Colonic mucosa (tissue), 4 donors: ENCODE measurements around the gene C10orf90. TPM values are rescaled to one million over a fixed set of nuclear protein-coding genes. Genes with fewer than 3 reads are reported as not detected.

Experiments used
- DNase-seq: peaks from one replicate; pipeline ENCODE4 v3.0.0-alpha.2; 2020
- H3K27ac ChIP-seq: fragments of 200-600 bp; one replicate; pipeline ENCODE4 v1.8.0; 2021
- H3K27me3 ChIP-seq: fragments of 200-600 bp; one replicate; pipeline ENCODE4 v1.8.0; 2021
- H3K36me3 ChIP-seq: fragments of 200-600 bp; one replicate; pipeline ENCODE4 v1.8.0; 2021
- H3K4me1 ChIP-seq: fragments of 200-600 bp; one replicate; pipeline ENCODE4 v1.8.0; 2021; ENCODE audit warnings: mild to moderate bottlenecking
- H3K4me3 ChIP-seq: fragments of 200-600 bp; one replicate; pipeline ENCODE4 v1.8.0; 2021
- H3K9ac ChIP-seq, 2 donors: one replicate each; pipeline ENCODE4 v1.7.0; 2013; ENCODE audit warnings: control low read depth in 2 of 2, low read depth in 2 of 2, low read length in 2 of 2
- H3K9me3 ChIP-seq: fragments of 200-600 bp; one replicate; pipeline ENCODE4 v1.8.0; 2021
- CTCF ChIP-seq: fragments of 200-600 bp; IDR thresholded peaks from one replicate; pipeline ENCODE4 v1.8.0; 2022; ENCODE audit warnings: antibody characterized with exemption, mild to moderate bottlenecking
- intact Hi-C: fragments of 100-400 bp; cut with DNase I; formaldehyde crosslinking; loops from one replicate; pipeline ENCODE4 v1.14.1; 2022
- total RNA-seq, 2 donors: library from RNA; stranded (reverse); fragmentation: NEBNext Ultra II Directional in 1 of 2; extraction: Animal tissue kit (Norgen Biotek cat#: 25700) in 1 of 2; gene quantifications; one replicate each; pipeline ENCODE4 v1.2.1, GENCODE V29; 2021
- donor health status: healthy.
- donor health status: DM: no; HTN: no; CAD: no.
- donor health status: DM: no; HTN: no; CAD: no.

Gene C10orf90
- total RNA-seq, 2 donors from 2014 or later = not detected

- no peak for TF ChIP-seq CTCF
- no peaks in the 10 kb centered on the region for H3K4me1 ChIP-seq
- no peaks in the 10 kb centered on the region for H3K9me3 ChIP-seq
- DNase-seq = no peak
- no peaks in the 10 kb centered on the region for H3K36me3 ChIP-seq
- intact Hi-C loops = no loop called here
- no peaks in the 10 kb centered on the region for H3K27me3 ChIP-seq
- H3K27ac ChIP-seq = no peak overlapping the region
- H3K4me3 ChIP-seq = no peak overlapping the region
- no peak overlapping the region for H3K9ac ChIP-seq
These were observed 9.1 kb downstream of the C10orf90 start for GRCh38 chr10:126661356-126661755.

- no peak overlapping the region for H3K4me3 ChIP-seq
- no peaks in the 10 kb centered on the region for H3K36me3 ChIP-seq
- intact Hi-C loops = no loop called here
- DNase-seq = no peak
- no peak overlapping the region for H3K27ac ChIP-seq
- no peaks in the 10 kb centered on the region for H3K9me3 ChIP-seq
- TF ChIP-seq CTCF = no peak
- no peaks in the 10 kb centered on the region for H3K4me1 ChIP-seq
- H3K27me3 ChIP-seq = no peaks in the 10 kb centered on the region
- H3K9ac ChIP-seq = no peak overlapping the region
These were observed 10.7 kb downstream of the C10orf90 start for GRCh38 chr10:126659750-126660149.

GRCh38 chr10:126658928-126659327, 11.6 kb downstream of the C10orf90 start:
- Histone ChIP-seq H3K27me3 (no peaks in the 10 kb centered on the region), H3K9ac (no peak overlapping the region), H3K4me1 (no peaks in the 10 kb centered on the region), H3K9me3 (no peaks in the 10 kb centered on the region), H3K36me3 (no peaks in the 10 kb centered on the region), H3K4me3 (no peak overlapping the region), H3K27ac (no peak overlapping the region)
- DNase-seq = no peak
- intact Hi-C loops = no loop called here
- TF ChIP-seq CTCF = no peak

- Histone ChIP-seq H3K36me3 (no peaks in the 10 kb centered on the region), H3K27ac (no peak overlapping the region), H3K4me1 (no peaks in the 10 kb centered on the region), H3K4me3 (no peak overlapping the region), H3K27me3 (no peaks in the 10 kb centered on the region), H3K9ac (no peak overlapping the region), H3K9me3 (no peaks in the 10 kb centered on the region)
- TF ChIP-seq CTCF = no peak
- intact Hi-C loops = no loop called here
- DNase-seq = no peak
These were observed 15.9 kb downstream of the C10orf90 start for GRCh38 chr10:126654579-126654978.

GRCh38 chr10:126651467-126651866, 19.0 kb downstream of the C10orf90 start:
- Histone ChIP-seq H3K4me3 (no peak overlapping the region), H3K9me3 (no peaks in the 10 kb centered on the region), H3K27ac (no peak overlapping the region), H3K4me1 (no peaks in the 10 kb centered on the region), H3K36me3 (no peaks in the 10 kb centered on the region), H3K27me3 (no peaks in the 10 kb centered on the region), H3K9ac (no peak overlapping the region)
- no peak for TF ChIP-seq CTCF
- intact Hi-C loops = no loop called here
- no peak for DNase-seq

GRCh38 chr10:126650161-126650560, 20.3 kb downstream of the C10orf90 start:
- TF ChIP-seq CTCF = no peak
- Histone ChIP-seq H3K9ac (no peak overlapping the region), H3K4me3 (no peak overlapping the region)

More at GRCh38 chr10:126650161-126650560, 20.3 kb downstream of the C10orf90 start:
- Histone ChIP-seq H3K27ac (no peak overlapping the region), H3K9me3 (no peaks in the 10 kb centered on the region), H3K4me1 (no peaks in the 10 kb centered on the region), H3K36me3 (no peaks in the 10 kb centered on the region), H3K27me3 (no peaks in the 10 kb centered on the region)
- no peak for DNase-seq
- intact Hi-C loops = no loop called here
